ENCODE data around the gene KMT2A. TPM values are rescaled to one million over a fixed set of nuclear protein-coding genes. Genes with fewer than 3 reads are reported as not detected.

Gene KMT2A
- total RNA-seq, 1 experiment from 2014 or later = 19.1 TPM

Other genes with a start within 250 kb of the KMT2A start
- gene JAML, start 211.5 kb upstream of the KMT2A start, total RNA-seq (2014; rRNA removed; shearing (Covaris generic)) = not detected in 2 replicates
- 5.0 and 7.1 TPM in 2 replicates for gene MPZL3, start 184.1 kb upstream of the KMT2A start, total RNA-seq (2014; rRNA removed; shearing (Covaris generic))
- 0.17 TPM in 1 of 2 replicates, not detected in the other for gene MPZL2, start 172.2 kb upstream of the KMT2A start, total RNA-seq (2014; rRNA removed; shearing (Covaris generic))
- gene CD3E, start 131.8 kb upstream of the KMT2A start, total RNA-seq (2014; rRNA removed; shearing (Covaris generic)) = not detected in 2 replicates
- gene CD3D, start 93.8 kb upstream of the KMT2A start, total RNA-seq (2014; rRNA removed; shearing (Covaris generic)) = 0.51 TPM in 1 of 2 replicates, not detected in the other
- not detected in 2 replicates for gene CD3G, start 92.1 kb upstream of the KMT2A start, total RNA-seq (2014; rRNA removed; shearing (Covaris generic))
- gene UBE4A, start 76.9 kb upstream of the KMT2A start, total RNA-seq (2014; rRNA removed; shearing (Covaris generic)) = 33.8 and 34.7 TPM in 2 replicates
- gene ATP5MG, start 34.9 kb upstream of the KMT2A start, total RNA-seq (2014; rRNA removed; shearing (Covaris generic)) = 66.2 and 69.5 TPM in 2 replicates
- 0.69 TPM in 1 of 2 replicates, not detected in the other for gene TTC36, start 91.0 kb downstream of the KMT2A start, total RNA-seq (2014; rRNA removed; shearing (Covaris generic))
- 2.8 and 8.7 TPM in 2 replicates for gene TMEM25, start 94.7 kb downstream of the KMT2A start, total RNA-seq (2014; rRNA removed; shearing (Covaris generic))
- 28.4 and 28.6 TPM in 2 replicates for gene IFT46, start 129.4 kb downstream of the KMT2A start, total RNA-seq (2014; rRNA removed; shearing (Covaris generic))
- 131 and 135 TPM in 2 replicates for gene ARCN1, start 135.9 kb downstream of the KMT2A start, total RNA-seq (2014; rRNA removed; shearing (Covaris generic))
- gene PHLDB1, start 171.1 kb downstream of the KMT2A start, total RNA-seq (2014; rRNA removed; shearing (Covaris generic)) = 36.8 and 44.7 TPM in 2 replicates
- gene TREH, start 243.2 kb downstream of the KMT2A start, total RNA-seq (2014; rRNA removed; shearing (Covaris generic)) = not detected in 2 replicates

Data from Daoy (cell line).